GM18868 (cell line): ENCODE data around the gene TMEM50A.
"Not testable (repeated sequence)": the region's sequence is repeated elsewhere in the genome, so short reads cannot be mapped to it uniquely, and the experiment has no call there.

Source experiments
- ATAC-seq: cut with Tn5 transposase; IDR thresholded peaks from one replicate; pipeline ENCODE4 v1.9.1; 2021; ENCODE audit warnings: mild to moderate bottlenecking, moderate library complexity; ENCODE audit not compliant: unreplicated experiment

The TMEM50A gene

GRCh38 chr1:25338188-25338981 lies at the start of gene TMEM50A:
Gene TMEM50A, plus strand, starts transcription at chr1:25338334. Its CDS starts 2,153 bp downstream, at chr1:25340487.
- ATAC-seq: peak; percentile 67

GRCh38 chr1:25288573-25289101 lies 49.5 kb upstream of the TMEM50A start:
- not testable (repeated sequence) for ATAC-seq

- not testable (repeated sequence) for ATAC-seq
Observed at GRCh38 chr1:25290043-25290442, 48.1 kb upstream of the TMEM50A start.

- ATAC-seq: not testable (repeated sequence)
Observed at GRCh38 chr1:25293426-25293825, 44.7 kb upstream of the TMEM50A start.

GRCh38 chr1:25294889-25295826 lies 43.0 kb upstream of the TMEM50A start:
- ATAC-seq: not testable (repeated sequence)

GRCh38 chr1:25296501-25296900 lies 41.6 kb upstream of the TMEM50A start:
- ATAC-seq: not testable (repeated sequence)

GRCh38 chr1:25300729-25301128 lies 37.4 kb upstream of the TMEM50A start:
- ATAC-seq: not testable (repeated sequence)

- not testable (repeated sequence) for ATAC-seq
Observed at GRCh38 chr1:25302330-25302729, 35.8 kb upstream of the TMEM50A start.

- ATAC-seq: not testable (repeated sequence)
Observed at GRCh38 chr1:25304936-25305335, 33.2 kb upstream of the TMEM50A start.

- ATAC-seq: not testable (repeated sequence)
Observed at GRCh38 chr1:25308168-25308567, 30.0 kb upstream of the TMEM50A start.

GRCh38 chr1:25309085-25309484 lies 29.0 kb upstream of the TMEM50A start:
- ATAC-seq: not testable (repeated sequence)

- not testable (repeated sequence) for ATAC-seq
Observed at GRCh38 chr1:25309486-25309885, 28.6 kb upstream of the TMEM50A start.

- ATAC-seq: not testable (repeated sequence)
Observed at GRCh38 chr1:25312806-25313470, 25.2 kb upstream of the TMEM50A start.

- not testable (repeated sequence) for ATAC-seq
Observed at GRCh38 chr1:25320314-25320938, 17.7 kb upstream of the TMEM50A start.

- not testable (repeated sequence) for ATAC-seq
Observed at GRCh38 chr1:25322127-25322526, 16.0 kb upstream of the TMEM50A start.

GRCh38 chr1:25324407-25324806 lies 13.7 kb upstream of the TMEM50A start:
- ATAC-seq: not testable (repeated sequence)

- not testable (repeated sequence) for ATAC-seq
Observed at GRCh38 chr1:25327864-25328790, 10.0 kb upstream of the TMEM50A start.

GRCh38 chr1:25328791-25329185 lies 9.3 kb upstream of the TMEM50A start:
- ATAC-seq: not testable (repeated sequence)

- ATAC-seq: not testable (repeated sequence)
Observed at GRCh38 chr1:25329336-25329735, 8.8 kb upstream of the TMEM50A start.
